GM18519 (cell line): ENCODE data around the gene TNFRSF6B.

Experiments used
- ATAC-seq: cut with Tn5 transposase; IDR thresholded peaks from one replicate; pipeline ENCODE4 v1.9.1; 2021; ENCODE audit warnings: mild to moderate bottlenecking, moderate library complexity; ENCODE audit not compliant: unreplicated experiment, low FRiP score

The TNFRSF6B gene

GRCh38 chr20:63694584-63695423 lies 1.6 kb upstream of the TNFRSF6B start:
- ATAC-seq, result no peak

- ATAC-seq, result no peak
Measured at GRCh38 chr20:63695424-63696305, 787 bp upstream of the TNFRSF6B start.

- no peak for ATAC-seq
Measured at GRCh38 chr20:63696306-63696627, 185 bp upstream of the TNFRSF6B start.

GRCh38 chr20:63697357-63697867 lies 960 bp downstream of the TNFRSF6B start:
- no peak for ATAC-seq

GRCh38 chr20:63697868-63698545 lies 1.6 kb downstream of the TNFRSF6B start:
- no peak for ATAC-seq

GRCh38 chr20:63698739-63699465 lies 2.5 kb downstream of the TNFRSF6B start:
- ATAC-seq, result no peak

GRCh38 chr20:63699466-63700198 lies 3.2 kb downstream of the TNFRSF6B start:
- ATAC-seq, result no peak

GRCh38 chr20:63700199-63701050 lies 4.0 kb downstream of the TNFRSF6B start:
- ATAC-seq, result no peak

GRCh38 chr20:63701051-63701328 lies 4.5 kb downstream of the TNFRSF6B start:
- ATAC-seq, result no peak

GRCh38 chr20:63701329-63702035 lies 5.0 kb downstream of the TNFRSF6B start:
- no peak for ATAC-seq

GRCh38 chr20:63702036-63702665 lies 5.7 kb downstream of the TNFRSF6B start:
- no peak for ATAC-seq

- no peak for ATAC-seq
Measured at GRCh38 chr20:63702751-63703470, 6.5 kb downstream of the TNFRSF6B start.

GRCh38 chr20:63703471-63703975 lies 7.1 kb downstream of the TNFRSF6B start:
- no peak for ATAC-seq

- no peak for ATAC-seq
Measured at GRCh38 chr20:63703976-63704748, 7.7 kb downstream of the TNFRSF6B start.

- no peak for ATAC-seq
Measured at GRCh38 chr20:63704749-63705117, 8.3 kb downstream of the TNFRSF6B start.
